HepG2 (cell line): ENCODE results near the gene EYA3. TPM values are rescaled to one million over a fixed set of nuclear protein-coding genes. Genes with fewer than 3 reads are reported as not detected.

Experiments
- ATAC-seq: fragments of 200-7000 bp; cut with Tn5 transposase; 3 replicates; pipeline ENCODE4 v1.9.1; 2020; ENCODE audit warnings: mild to moderate bottlenecking, moderate library complexity
- BruUV-seq: library from RNA; stranded (reverse); fragments of 400-500 nt; replicated peaks from 2 replicates; lab custom pipeline; 2021; lab: Mats Ljungman, UMichigan
- CTCF ChIA-PET: fragments of 300-600 bp; formaldehyde crosslinking; extraction: SDS; loops from one replicate; lab custom pipeline; 2021; ENCODE audit warnings: low total read pairs, inconsistent platforms, low intra/inter-chr PET ratio; lab: Yijun Ruan, JAX
- POLR2A ChIA-PET: fragments of 350-600 bp; sonication (Branson Sonifier 250); formaldehyde crosslinking; loops from one replicate; lab custom pipeline; 2020; ENCODE audit warnings: antibody characterized with exemption, inconsistent platforms; lab: Yijun Ruan, JAX
- DNase-seq: peaks from one replicate; pipeline ENCODE4 v3.0.0-alpha.2; 2015; ENCODE audit warnings: low spot score
- FAIRE-seq: peaks from 3 replicates; lab custom pipeline; 2011; peaks lifted over from hg19 to GRCh38; lab: Jason Lieb, UNC
- H2AFZ ChIP-seq: one replicate; pipeline ENCODE4 v1.6.1; 2011; ENCODE audit warnings: low read length, inconsistent platforms
- H3K27ac ChIP-seq: fragments of 300-600 bp; 3 replicates; pipeline ENCODE4 v1.8.0; 2011; ENCODE audit warnings: mixed run types, mild to moderate bottlenecking, mixed read lengths, low read length, inconsistent platforms; ENCODE audit not compliant: insufficient read depth; ENCODE audit errors: extremely low read length
- H3K27me3 ChIP-seq, 2 experiments: fragments of 200-600 bp in 1 of 2; 2 replicates in 1 of 2; 3 replicates in 1 of 2; pipeline versions ENCODE4 v1.6.0 to v1.8.0; 2011; ENCODE audit warnings: low read length in 2 of 2, mild to moderate bottlenecking in 2 of 2, moderate library complexity in 2 of 2, inconsistent platforms in 1 of 2; ENCODE audit not compliant: insufficient read depth in 2 of 2, control insufficient read depth in 1 of 2
- H3K36me3 ChIP-seq, 2 experiments: fragments of 200-600 bp in 1 of 2; replicated peaks in 1 of 2; 2 replicates in 1 of 2; 3 replicates in 1 of 2; pipeline versions ENCODE4 v1.5.1 to v1.8.0; 2011; ENCODE audit warnings: low read length in 2 of 2, inconsistent platforms in 1 of 2; ENCODE audit not compliant: insufficient read depth in 2 of 2, control insufficient read depth in 1 of 2
- H3K4me1 ChIP-seq: 2 replicates; pipeline ENCODE4 v1.5.1; 2012; ENCODE audit warnings: low read length, inconsistent platforms; ENCODE audit not compliant: insufficient read depth
- H3K4me2 ChIP-seq: 2 replicates; pipeline ENCODE4 v1.6.0; 2011; ENCODE audit warnings: low read depth, low read length, inconsistent platforms
- H3K4me3 ChIP-seq, 3 experiments: fragments of 200-600 bp in 1 of 3; sonication (generic), shearing (Covaris generic) in 1 of 3; replicated peaks in 1 of 3; 2 replicates each; pipeline ENCODE4 v1.5.1; 2011 to 2016; ENCODE audit warnings: low read length in 3 of 3, inconsistent platforms in 2 of 3, low read depth in 2 of 3, mild to moderate bottlenecking in 2 of 3, control low read depth in 1 of 3, mixed read lengths in 1 of 3; ENCODE audit not compliant: insufficient read depth in 1 of 3
- H3K79me2 ChIP-seq: one replicate; pipeline ENCODE4 v1.6.1; 2011; ENCODE audit warnings: low read length, inconsistent platforms; ENCODE audit not compliant: insufficient read depth
- H3K9ac ChIP-seq: 2 replicates; pipeline ENCODE4 v1.6.0; 2011; ENCODE audit warnings: mild to moderate bottlenecking, low read depth, low read length, inconsistent platforms; ENCODE audit not compliant: insufficient read depth
- H3K9me3 ChIP-seq: 2 replicates; pipeline ENCODE4 v1.5.1; 2012; ENCODE audit warnings: mild to moderate bottlenecking, low read length
- H4K20me1 ChIP-seq: 2 replicates; pipeline ENCODE4 v1.6.0; 2011; ENCODE audit warnings: inconsistent platforms, mild to moderate bottlenecking, low read length, moderate library complexity; ENCODE audit not compliant: insufficient read depth
- CCDC6 ChIP-seq: sonication (generic); formaldehyde crosslinking; IDR thresholded peaks from 2 replicates; pipeline ENCODE4 v1.8.1; 2022; ENCODE audit warnings: mild to moderate bottlenecking, missing genetic modification reagents, moderate library complexity
- FOXO1 ChIP-seq: sonication (generic); formaldehyde crosslinking; IDR thresholded peaks from 2 replicates; pipeline ENCODE4 v1.4.0; 2020; ENCODE audit warnings: missing genetic modification reagents
- HOXA7 ChIP-seq: sonication (generic); formaldehyde crosslinking; IDR thresholded peaks from 2 replicates; pipeline ENCODE4 v1.8.1; 2022; ENCODE audit warnings: mild to moderate bottlenecking, missing genetic modification reagents, moderate library complexity
- KDM4B ChIP-seq: sonication (generic); formaldehyde crosslinking; IDR thresholded peaks from 2 replicates; pipeline ENCODE4 v1.4.0; 2020; ENCODE audit warnings: missing genetic modification reagents
- MAF1 ChIP-seq: sonication (generic); formaldehyde crosslinking; IDR thresholded peaks from 2 replicates; pipeline ENCODE4 v1.5.0; 2020; ENCODE audit warnings: missing genetic modification reagents, borderline replicate concordance
- RCOR2 ChIP-seq: IDR thresholded peaks from 2 replicates; pipeline ENCODE4 v1.6.1; 2016; ENCODE audit warnings: missing biosample characterization, missing genetic modification reagents
- RORA ChIP-seq: sonication (generic); formaldehyde crosslinking; IDR thresholded peaks from 2 replicates; pipeline ENCODE4 v1.5.0; 2020; ENCODE audit warnings: mild to moderate bottlenecking, missing genetic modification reagents, moderate library complexity
- SAP130 ChIP-seq: IDR thresholded peaks from 2 replicates; pipeline ENCODE4 v1.6.1; 2016; ENCODE audit warnings: low read depth
- ZFAT ChIP-seq: sonication (generic); formaldehyde crosslinking; conservative IDR thresholded peaks from 2 replicates; pipeline ENCODE4 v1.8.1; 2023; ENCODE audit warnings: missing genetic modification reagents, inconsistent platforms
- ZNF564 ChIP-seq: sonication (generic); formaldehyde crosslinking; IDR thresholded peaks from 2 replicates; pipeline ENCODE4 v1.8.1; 2023; ENCODE audit warnings: mild to moderate bottlenecking, missing genetic modification reagents
- ZNF773 ChIP-seq: sonication (generic); formaldehyde crosslinking; IDR thresholded peaks from 2 replicates; pipeline ENCODE4 v1.4.0; 2020; ENCODE audit warnings: missing genetic modification reagents, borderline replicate concordance
- ZZZ3 ChIP-seq: sonication (generic); formaldehyde crosslinking; IDR thresholded peaks from 2 replicates; pipeline ENCODE4 v1.4.0; 2020; ENCODE audit warnings: missing genetic modification reagents, mild to moderate bottlenecking, borderline replicate concordance
- in situ Hi-C: cut with HindIII; loops from 2 replicates; pipeline ENCODE4 v1.10.0; 2017; ENCODE audit warnings: low pct_unique_long_range_greater_than_20kb; ENCODE audit not compliant: extremely low pct_ligation_motif_present
- intact Hi-C: fragments of 100-400 bp; cut with micrococcal nuclease; formaldehyde crosslinking; loops from one replicate; pipeline ENCODE4 v1.10.0; 2022; ENCODE audit not compliant: unreplicated experiment
- polyA plus RNA-seq, 8 experiments: library from polyadenylated mRNA; depleted of rRNA in 3 of 8; stranded (reverse) in 7 of 8; unstranded in 1 of 8; fragments of >200 nt; fragmentation: Illumina TruSeq in 4 of 8; extraction: Trizol in 4 of 8; gene quantifications; 2 replicates each; pipeline versions ENCODE4 v1.2.1 to v1.2.3, GENCODE V29; 2011 to 2016; ENCODE audit warnings: low read depth in 4 of 8, missing spikeins in 1 of 8, mixed read lengths in 1 of 8; ENCODE audit not compliant: insufficient read depth in 1 of 8
- total RNA-seq, 5 experiments: library from RNA; depleted of rRNA; stranded (reverse); fragments of >200 nt; fragmentation: Illumina TruSeq; extraction: Trizol; gene quantifications; 2 replicates each; pipeline ENCODE4 v1.2.3, GENCODE V29; 2016; ENCODE audit warnings: low read depth in 1 of 5
- TF ChIP-seq, protein P1 (sequence below): IDR thresholded peaks from 2 replicates; pipeline ENCODE4 v1.6.1; 2016; ENCODE audit warnings: missing biosample characterization, missing genetic modification reagents, low read depth
- TF ChIP-seq, protein P2 (sequence below): sonication (generic); formaldehyde crosslinking; IDR thresholded peaks from 2 replicates; pipeline ENCODE4 v1.5.1; 2020; ENCODE audit warnings: mild to moderate bottlenecking, moderate library complexity, missing genetic modification reagents
- TF ChIP-seq, protein P3 (sequence below): sonication (generic); formaldehyde crosslinking; IDR thresholded peaks from 2 replicates; pipeline ENCODE4 v1.5.0; 2020; ENCODE audit warnings: missing genetic modification reagents
- TF ChIP-seq, protein P4 (sequence below): sonication (generic); formaldehyde crosslinking; IDR thresholded peaks from 2 replicates; pipeline ENCODE4 v1.4.0; 2020; ENCODE audit warnings: low read depth, mild to moderate bottlenecking, missing genetic modification reagents

Gene EYA3
- total and polyA plus RNA-seq, 2 of the 13 experiments (the other 11 are each of a cell fraction or from before 2014, with no cell fraction given), result 13.9 to 19.7 TPM

DNA sequence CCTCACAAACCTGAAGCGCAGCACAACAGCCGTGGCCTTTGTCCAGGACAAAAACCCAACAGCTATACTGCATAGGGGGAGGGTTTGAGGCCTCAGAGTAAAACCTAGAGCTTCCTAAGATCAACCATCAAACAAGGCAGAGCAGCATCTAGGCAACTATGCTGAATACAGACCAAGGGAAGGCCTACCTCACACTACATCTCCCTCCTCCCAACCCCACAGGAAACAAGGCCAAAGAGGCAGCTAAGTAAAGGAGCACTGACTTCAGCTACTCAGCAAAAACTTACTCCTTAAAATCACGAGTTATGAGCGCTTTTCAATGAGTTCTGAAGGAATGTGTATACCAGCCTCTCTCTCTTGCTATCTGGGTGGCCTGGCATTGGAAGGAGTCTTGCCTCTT, 116.3 kb downstream of the EYA3 start (continued):
- TF ChIP-seq, protein P1, sequence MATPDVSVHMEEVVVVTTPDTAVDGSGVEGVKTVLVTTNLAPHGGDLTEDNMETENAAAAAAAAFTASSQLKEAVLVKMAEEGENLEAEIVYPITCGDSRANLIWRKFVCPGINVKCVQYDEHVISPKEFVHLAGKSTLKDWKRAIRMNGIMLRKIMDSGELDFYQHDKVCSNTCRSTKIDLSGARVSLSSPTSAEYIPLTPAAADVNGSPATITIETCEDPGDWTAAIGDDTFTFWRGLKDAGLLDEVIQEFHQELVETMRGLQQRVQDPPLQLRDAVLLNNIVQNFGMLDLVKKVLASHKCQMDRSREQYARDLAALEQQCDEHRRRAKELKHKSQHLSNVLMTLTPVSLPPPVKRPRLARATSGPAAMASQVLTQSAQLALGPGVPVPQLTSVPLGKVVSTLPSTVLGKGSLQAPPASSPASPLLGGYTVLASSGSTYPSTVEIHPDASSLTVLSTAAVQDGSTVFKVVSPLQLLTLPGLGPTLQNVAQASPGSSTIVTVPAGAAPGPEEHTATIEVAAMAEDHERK (CRISPR knock-in tag), result no peak

DNA sequence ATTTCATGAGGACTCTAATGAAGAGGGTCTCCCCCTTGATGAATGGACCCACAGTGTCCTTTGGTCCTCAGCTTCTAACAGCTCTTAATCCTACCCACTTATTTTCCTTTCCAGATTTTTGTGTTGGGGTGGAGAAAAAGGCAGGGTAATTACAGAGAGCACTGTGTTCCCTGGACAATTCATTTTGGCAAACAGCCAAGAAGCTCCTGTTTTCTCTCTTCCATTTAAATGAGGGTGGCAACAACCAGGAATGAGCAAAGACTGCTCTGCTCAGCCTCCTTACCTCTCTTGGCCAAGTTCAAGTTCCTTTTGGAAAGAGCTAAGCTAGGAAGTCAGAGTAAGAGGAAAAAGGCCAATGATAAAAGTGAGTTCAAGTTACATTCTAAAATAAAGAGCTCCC, 116.7 kb downstream of the EYA3 start:
- Histone ChIP-seq H3K79me2 (no peaks in the 10 kb centered on the region), H2AFZ (no peak overlapping the region), H4K20me1 (no peaks in the 10 kb centered on the region), H3K9me3 (no peaks in the 10 kb centered on the region), H3K4me2 (no peak overlapping the region), H3K9ac (no peak overlapping the region), H3K4me3 (no peak overlapping the region), H3K36me3 (peaks cover 7 to 18% of the 10 kb centered on the region in 2 experiments; a peak in 3 of 5 replicates), H3K27me3 (no peaks in the 10 kb centered on the region), H3K27ac (no peak overlapping the region), H3K4me1 (peaks cover 11% of the 10 kb centered on the region; the same call in 1 of the 2 replicates)
- no TSS peak for BruUV-seq
- POLR2A ChIA-PET, result interaction anchor here (0.7 kb wide), 1 partner anchor 36 kb away, joined by 3 read pairs; no protein-coding TSS in a partner anchor
- in situ Hi-C loops, result no loop called here
- intact Hi-C loops, result no loop called here
- CTCF ChIA-PET, result no interaction called here
- DNase-seq, result no peak
- no peak for ATAC-seq
- no peak for FAIRE-seq
- no peak for TF ChIP-seq ZNF773 (CRISPR knock-in tag)
- TF ChIP-seq HOXA7 (CRISPR knock-in tag), result no peak
- TF ChIP-seq, protein P2, sequence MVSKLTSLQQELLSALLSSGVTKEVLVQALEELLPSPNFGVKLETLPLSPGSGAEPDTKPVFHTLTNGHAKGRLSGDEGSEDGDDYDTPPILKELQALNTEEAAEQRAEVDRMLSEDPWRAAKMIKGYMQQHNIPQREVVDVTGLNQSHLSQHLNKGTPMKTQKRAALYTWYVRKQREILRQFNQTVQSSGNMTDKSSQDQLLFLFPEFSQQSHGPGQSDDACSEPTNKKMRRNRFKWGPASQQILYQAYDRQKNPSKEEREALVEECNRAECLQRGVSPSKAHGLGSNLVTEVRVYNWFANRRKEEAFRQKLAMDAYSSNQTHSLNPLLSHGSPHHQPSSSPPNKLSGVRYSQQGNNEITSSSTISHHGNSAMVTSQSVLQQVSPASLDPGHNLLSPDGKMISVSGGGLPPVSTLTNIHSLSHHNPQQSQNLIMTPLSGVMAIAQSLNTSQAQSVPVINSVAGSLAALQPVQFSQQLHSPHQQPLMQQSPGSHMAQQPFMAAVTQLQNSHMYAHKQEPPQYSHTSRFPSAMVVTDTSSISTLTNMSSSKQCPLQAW, result no peak
- TF ChIP-seq, protein P3, sequence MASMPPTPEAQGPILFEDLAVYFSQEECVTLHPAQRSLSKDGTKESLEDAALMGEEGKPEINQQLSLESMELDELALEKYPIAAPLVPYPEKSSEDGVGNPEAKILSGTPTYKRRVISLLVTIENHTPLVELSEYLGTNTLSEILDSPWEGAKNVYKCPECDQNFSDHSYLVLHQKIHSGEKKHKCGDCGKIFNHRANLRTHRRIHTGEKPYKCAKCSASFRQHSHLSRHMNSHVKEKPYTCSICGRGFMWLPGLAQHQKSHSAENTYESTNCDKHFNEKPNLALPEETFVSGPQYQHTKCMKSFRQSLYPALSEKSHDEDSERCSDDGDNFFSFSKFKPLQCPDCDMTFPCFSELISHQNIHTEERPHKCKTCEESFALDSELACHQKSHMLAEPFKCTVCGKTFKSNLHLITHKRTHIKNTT (CRISPR knock-in tag), result no peak
- TF ChIP-seq ZNF564, result no peak
- TF ChIP-seq, protein P4, sequence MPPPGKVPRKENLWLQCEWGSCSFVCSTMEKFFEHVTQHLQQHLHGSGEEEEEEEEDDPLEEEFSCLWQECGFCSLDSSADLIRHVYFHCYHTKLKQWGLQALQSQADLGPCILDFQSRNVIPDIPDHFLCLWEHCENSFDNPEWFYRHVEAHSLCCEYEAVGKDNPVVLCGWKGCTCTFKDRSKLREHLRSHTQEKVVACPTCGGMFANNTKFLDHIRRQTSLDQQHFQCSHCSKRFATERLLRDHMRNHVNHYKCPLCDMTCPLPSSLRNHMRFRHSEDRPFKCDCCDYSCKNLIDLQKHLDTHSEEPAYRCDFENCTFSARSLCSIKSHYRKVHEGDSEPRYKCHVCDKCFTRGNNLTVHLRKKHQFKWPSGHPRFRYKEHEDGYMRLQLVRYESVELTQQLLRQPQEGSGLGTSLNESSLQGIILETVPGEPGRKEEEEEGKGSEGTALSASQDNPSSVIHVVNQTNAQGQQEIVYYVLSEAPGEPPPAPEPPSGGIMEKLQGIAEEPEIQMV (CRISPR knock-in tag), result no peak
- TF ChIP-seq RCOR2 (CRISPR knock-in tag), result no peak
- TF ChIP-seq KDM4B (CRISPR knock-in tag), result no peak
- no peak for TF ChIP-seq ZZZ3 (CRISPR knock-in tag)
- TF ChIP-seq FOXO1 (CRISPR knock-in tag), result no peak
- no peak for TF ChIP-seq SAP130 (CRISPR knock-in tag)
- TF ChIP-seq MAF1 (CRISPR knock-in tag), result no peak
- TF ChIP-seq CCDC6, result no peak
- no peak for TF ChIP-seq RORA (CRISPR knock-in tag)
- no peak for TF ChIP-seq ZFAT (CRISPR knock-in tag)
